H1 (cell line): Measurements from ENCODE around the gene COMP.

Source experiments
- ATF2 ChIP-seq: IDR thresholded peaks from 2 replicates; pipeline ENCODE4 v1.6.1; 2012; ENCODE audit warnings: low read length, inconsistent platforms
- BRCA1 ChIP-seq: IDR thresholded peaks from 2 replicates; pipeline ENCODE4 v1.6.1; 2012; ENCODE audit warnings: low read depth, low read length, improper control_type of control experiment
- CBX5 ChIP-seq: fragments of 300-800, 300-1000 bp; sonication (generic); IDR thresholded peaks from 2 replicates; pipeline ENCODE4 v1.7.1; 2016; ENCODE audit warnings: antibody characterized with exemption, low read length, low read depth
- CBX8 ChIP-seq: fragments of 300-800, 300-1000 bp; sonication (generic); IDR thresholded peaks from 2 replicates; pipeline ENCODE4 v1.7.1; 2016; ENCODE audit warnings: low read depth, low read length, borderline replicate concordance
- EGR1 ChIP-seq: IDR thresholded peaks from 2 replicates; pipeline ENCODE4 v1.6.1; 2011; ENCODE audit warnings: low read depth, low read length, borderline replicate concordance
- EP300 ChIP-seq, 2 experiments: IDR thresholded peaks; 1 replicate in 1 of 2; 2 replicates in 1 of 2; pipeline ENCODE4 v1.6.1; 2011 to 2012; ENCODE audit warnings: low read depth in 2 of 2, low read length in 2 of 2, mild to moderate bottlenecking in 2 of 2, borderline replicate concordance in 1 of 2, inconsistent platforms in 1 of 2, moderate library complexity in 1 of 2
- POLR2A ChIP-seq, 2 experiments: IDR thresholded peaks; 1 replicate in 1 of 2; 2 replicates in 1 of 2; pipeline ENCODE4 v1.6.1; 2011; ENCODE audit warnings: low read depth in 2 of 2, low read length in 2 of 2, mild to moderate bottlenecking in 2 of 2; ENCODE audit errors: control extremely low read depth in 1 of 2
- POLR2AphosphoS5 ChIP-seq: IDR thresholded peaks from 2 replicates; pipeline ENCODE4 v1.6.1; 2011; ENCODE audit warnings: low read depth, low read length
- RFX5 ChIP-seq: IDR thresholded peaks from 2 replicates; pipeline ENCODE4 v1.6.1; 2011; ENCODE audit warnings: low read depth, low read length, improper control_type of control experiment, borderline replicate concordance
- SUZ12 ChIP-seq: fragments of 200-600 bp; sonication (generic); IDR thresholded peaks from 2 replicates; pipeline ENCODE4 v1.6.1; 2012; ENCODE audit warnings: mild to moderate bottlenecking, inconsistent platforms, low read length, moderate library complexity, mixed read lengths
- TAF1 ChIP-seq: IDR thresholded peaks from 2 replicates; pipeline ENCODE4 v1.6.1; 2011; ENCODE audit warnings: mild to moderate bottlenecking, low read depth, low read length
- USF2 ChIP-seq: IDR thresholded peaks from 2 replicates; pipeline ENCODE4 v1.6.1; 2011; ENCODE audit warnings: low read length, improper control_type of control experiment
- ZNF274 ChIP-seq: IDR thresholded peaks from 2 replicates; pipeline ENCODE4 v1.7.0; 2012; ENCODE audit warnings: low read length, borderline replicate concordance; ENCODE audit errors: extremely low read depth
- TF ChIP-seq, protein P1 (sequence below), 3 experiments: IDR thresholded peaks; 1 replicate in 2 of 3; 2 replicates in 1 of 3; pipeline versions ENCODE4 v1.5.1 to v1.6.1; 2011; ENCODE audit warnings: low read length in 3 of 3, mild to moderate bottlenecking in 3 of 3, inconsistent platforms in 2 of 3, low read depth in 1 of 3, moderate library complexity in 1 of 3; ENCODE audit not compliant: insufficient read depth in 1 of 3; ENCODE audit errors: control extremely low read depth in 1 of 3

DNA sequence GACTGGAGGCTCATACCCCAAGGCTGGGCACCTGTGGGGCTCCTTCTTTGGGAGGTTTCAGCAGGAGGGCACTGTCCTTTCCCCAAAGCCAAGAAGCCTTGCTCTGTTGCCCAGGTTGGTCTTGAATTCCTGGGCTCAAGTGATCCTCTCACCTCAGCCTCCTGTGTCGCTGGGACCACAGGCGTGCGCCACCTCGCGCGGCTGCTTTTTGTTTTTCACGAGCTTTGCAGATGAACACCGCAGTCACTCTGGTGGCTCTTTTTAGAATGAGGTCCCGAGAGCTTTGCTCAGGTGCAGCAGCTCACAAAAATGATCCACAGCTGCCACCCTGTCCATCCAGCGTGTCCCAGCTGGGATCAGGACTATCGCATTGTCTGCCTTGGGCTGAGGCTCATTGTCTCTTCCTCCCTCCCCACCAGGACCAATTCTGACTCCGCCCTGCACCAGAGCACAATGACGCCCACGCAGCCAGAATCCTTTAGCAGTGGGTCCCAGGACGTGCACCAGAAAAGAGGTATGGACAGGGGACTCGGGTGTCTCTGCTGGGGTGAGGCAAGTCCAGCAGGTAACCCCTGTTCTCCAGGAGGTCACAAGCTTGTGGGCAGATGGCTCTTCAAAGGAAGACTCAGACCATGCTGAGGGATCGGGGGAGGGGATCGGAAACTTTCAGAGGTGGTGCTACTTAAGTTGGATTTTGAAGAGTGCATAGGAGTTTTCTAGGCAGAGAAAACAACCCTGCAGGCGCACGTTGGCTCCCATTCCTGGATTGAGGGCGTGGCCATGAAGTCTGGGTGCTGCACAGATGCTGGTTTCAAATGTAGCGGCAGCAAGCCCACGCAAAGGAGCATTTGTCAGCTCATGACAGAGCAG lies 41.5 kb downstream of the COMP start:
- TF ChIP-seq EGR1 (no peak), RFX5 (no peak), ZNF274 (no peak), SUZ12 (no peak), USF2 (no peak), POLR2A (IDR thresholded peaks at IDR 0.05; ENCODE audit: control extremely low read depth in 1 of 2, low read depth in 2 of 2, low read length in 2 of 2) (no peak), POLR2AphosphoS5 (no peak), EP300 (IDR thresholded peaks at IDR 0.05; ENCODE audit: borderline replicate concordance in 1 of 2, low read depth in 2 of 2, low read length in 2 of 2) (no peak), ATF2 (no peak), CBX5 (no peak), BRCA1 (no peak), TAF1 (no peak), CBX8 (no peak)
- TF ChIP-seq, protein P1, sequence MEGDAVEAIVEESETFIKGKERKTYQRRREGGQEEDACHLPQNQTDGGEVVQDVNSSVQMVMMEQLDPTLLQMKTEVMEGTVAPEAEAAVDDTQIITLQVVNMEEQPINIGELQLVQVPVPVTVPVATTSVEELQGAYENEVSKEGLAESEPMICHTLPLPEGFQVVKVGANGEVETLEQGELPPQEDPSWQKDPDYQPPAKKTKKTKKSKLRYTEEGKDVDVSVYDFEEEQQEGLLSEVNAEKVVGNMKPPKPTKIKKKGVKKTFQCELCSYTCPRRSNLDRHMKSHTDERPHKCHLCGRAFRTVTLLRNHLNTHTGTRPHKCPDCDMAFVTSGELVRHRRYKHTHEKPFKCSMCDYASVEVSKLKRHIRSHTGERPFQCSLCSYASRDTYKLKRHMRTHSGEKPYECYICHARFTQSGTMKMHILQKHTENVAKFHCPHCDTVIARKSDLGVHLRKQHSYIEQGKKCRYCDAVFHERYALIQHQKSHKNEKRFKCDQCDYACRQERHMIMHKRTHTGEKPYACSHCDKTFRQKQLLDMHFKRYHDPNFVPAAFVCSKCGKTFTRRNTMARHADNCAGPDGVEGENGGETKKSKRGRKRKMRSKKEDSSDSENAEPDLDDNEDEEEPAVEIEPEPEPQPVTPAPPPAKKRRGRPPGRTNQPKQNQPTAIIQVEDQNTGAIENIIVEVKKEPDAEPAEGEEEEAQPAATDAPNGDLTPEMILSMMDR (IDR thresholded peaks at IDR 0.05; ENCODE audit: control extremely low read depth in 1 of 3, insufficient read depth in 1 of 3, low read depth in 1 of 3, low read length in 3 of 3), result no peak
